Neutrophil (primary cell): Measurements from ENCODE around the gene NAALADL2.

Experiments used
- H3K27ac ChIP-seq: fragments of 200-600 bp; sonication (generic); 2 replicates; pipeline ENCODE4 v1.5.1; 2016; ENCODE audit warnings: mild to moderate bottlenecking, moderate library complexity
- H3K27me3 ChIP-seq: fragments of 200-600 bp; sonication (generic); 2 replicates; pipeline ENCODE4 v1.6.0; 2016; ENCODE audit warnings: mild to moderate bottlenecking
- H3K36me3 ChIP-seq: fragments of 200-600 bp; sonication (generic); 2 replicates; pipeline ENCODE4 v1.5.1; 2017
- H3K4me1 ChIP-seq, 2 experiments: fragments of 200-600 bp in 1 of 2; sonication (generic) in 1 of 2; 1 replicate in 1 of 2; 2 replicates in 1 of 2; pipeline versions ENCODE4 v1.5.1 to v1.6.1; 2013 to 2016; ENCODE audit warnings: low read depth in 1 of 2, low read length in 1 of 2, mild to moderate bottlenecking in 1 of 2, moderate library complexity in 1 of 2; ENCODE audit not compliant: control insufficient read depth in 1 of 2, insufficient read depth in 1 of 2
- H3K4me3 ChIP-seq, 2 experiments: fragments of 200-600 bp in 1 of 2; sonication (generic) in 1 of 2; 1 replicate in 1 of 2; 2 replicates in 1 of 2; pipeline ENCODE4 v1.5.1; 2013 to 2016; ENCODE audit warnings: low read depth in 1 of 2, low read length in 1 of 2, mild to moderate bottlenecking in 1 of 2, moderate library complexity in 1 of 2
- H3K9me3 ChIP-seq: fragments of 200-600 bp; sonication (generic); 2 replicates; pipeline ENCODE4 v1.5.1; 2016
- CTCF ChIP-seq: fragments of 200-600 bp; sonication (generic); IDR thresholded peaks from 2 replicates; pipeline ENCODE4 v1.5.1; 2016; ENCODE audit warnings: antibody characterized with exemption

Gene NAALADL2

GRCh38 chr3:174884776-174885568, 25.8 kb downstream of the NAALADL2 start:
- Histone ChIP-seq H3K27ac (no peak overlapping the region), H3K4me3 (no peak overlapping the region), H3K27me3 (no peaks in the 10 kb centered on the region), H3K36me3 (no peaks in the 10 kb centered on the region), H3K4me1 (no peaks in the 10 kb centered on the region), H3K9me3 (no peaks in the 10 kb centered on the region)
- TF ChIP-seq CTCF = no peak

DNA sequence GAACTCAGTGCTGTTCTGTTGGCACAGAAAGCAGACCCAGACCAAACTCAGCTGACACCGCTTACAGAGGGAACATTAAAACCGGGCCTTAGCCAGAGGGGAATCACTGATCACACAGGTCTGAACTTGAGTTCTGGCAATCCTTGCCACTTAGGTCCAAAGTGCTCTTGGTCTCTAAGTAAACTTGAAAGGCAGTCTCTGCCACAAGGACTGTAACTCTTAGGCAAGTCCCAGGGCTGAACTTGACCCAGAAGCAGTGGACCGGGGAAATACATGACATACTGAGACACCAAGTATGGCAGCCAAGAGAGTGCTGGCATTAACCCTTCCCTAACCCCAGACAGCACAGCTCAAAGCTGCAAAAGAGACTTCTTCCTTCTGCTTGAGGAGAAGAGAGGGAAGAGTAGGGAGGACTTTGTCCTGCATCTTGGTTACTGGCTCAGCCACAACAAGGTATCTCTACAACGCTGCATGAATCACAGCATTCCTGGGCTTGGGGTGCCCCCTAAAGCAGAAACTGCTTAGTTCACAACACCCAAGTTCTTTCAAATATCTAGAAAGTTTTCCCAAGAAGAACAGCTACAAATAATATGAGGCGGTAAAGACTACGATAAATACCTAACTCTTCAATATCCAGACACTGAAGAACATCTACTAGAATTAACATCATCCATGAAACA, 32.5 kb downstream of the NAALADL2 start:
- H3K27me3 ChIP-seq = no peaks in the 10 kb centered on the region
- no peaks in the 10 kb centered on the region for H3K4me1 ChIP-seq
- H3K4me3 ChIP-seq = no peak overlapping the region
- H3K36me3 ChIP-seq = no peaks in the 10 kb centered on the region
- H3K27ac ChIP-seq = no peak overlapping the region
- no peak for TF ChIP-seq CTCF
- no peaks in the 10 kb centered on the region for H3K9me3 ChIP-seq

- H3K27ac ChIP-seq = no peak overlapping the region
- H3K4me3 ChIP-seq = no peak overlapping the region
- H3K4me1 ChIP-seq = no peaks in the 10 kb centered on the region
- H3K9me3 ChIP-seq = no peaks in the 10 kb centered on the region
- H3K27me3 ChIP-seq = no peaks in the 10 kb centered on the region
- H3K36me3 ChIP-seq = no peaks in the 10 kb centered on the region
- TF ChIP-seq CTCF = no peak
Measured at GRCh38 chr3:174907027-174907426, 47.9 kb downstream of the NAALADL2 start.

DNA sequence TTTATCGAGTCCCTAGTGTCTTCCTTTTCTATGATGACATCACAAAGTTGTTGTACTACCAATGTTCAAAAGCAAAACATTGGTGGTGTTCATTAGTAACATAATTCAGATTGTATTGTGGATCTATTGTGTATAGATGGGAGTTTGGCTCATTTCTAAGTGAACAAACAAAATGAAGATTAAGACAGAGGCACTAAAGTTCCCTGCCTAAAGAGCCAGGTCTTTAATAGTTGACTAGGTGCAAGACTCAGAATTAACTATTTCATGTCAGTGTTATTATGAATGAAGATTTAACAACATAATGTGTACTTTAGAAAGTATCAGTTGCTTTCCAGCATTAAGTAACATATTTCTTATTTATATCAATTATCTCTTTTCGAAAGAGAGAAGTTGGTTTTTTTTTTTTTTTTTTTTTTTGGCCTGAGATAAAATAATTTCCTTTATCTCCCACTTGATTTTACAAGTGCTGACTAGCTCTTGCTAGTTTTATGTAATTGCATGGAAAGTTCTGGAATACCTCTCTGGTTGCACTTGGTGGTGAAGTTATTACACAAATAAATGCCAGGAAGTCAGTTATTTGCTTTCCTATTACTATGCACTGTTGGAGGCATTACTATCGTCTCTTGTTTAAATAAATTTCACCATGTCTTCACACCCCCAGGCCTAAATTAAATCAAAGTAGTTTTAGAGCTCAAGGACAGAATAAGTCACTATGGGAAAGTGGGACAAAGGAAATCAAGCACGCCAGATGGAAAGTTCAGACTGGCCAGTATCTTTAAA, 48.7 kb downstream of the NAALADL2 start:
- no peak for TF ChIP-seq CTCF
- H3K4me3 ChIP-seq = no peak overlapping the region
- H3K36me3 ChIP-seq = no peaks in the 10 kb centered on the region
- H3K27ac ChIP-seq = no peak overlapping the region
- no peaks in the 10 kb centered on the region for H3K4me1 ChIP-seq
- no peaks in the 10 kb centered on the region for H3K9me3 ChIP-seq
- H3K27me3 ChIP-seq = no peaks in the 10 kb centered on the region

GRCh38 chr3:174931473-174932353, 72.6 kb downstream of the NAALADL2 start:
- H3K9me3 ChIP-seq = no peaks in the 10 kb centered on the region
- no peak overlapping the region for H3K27ac ChIP-seq
- no peak overlapping the region for H3K4me3 ChIP-seq
- no peaks in the 10 kb centered on the region for H3K27me3 ChIP-seq
- no peak for TF ChIP-seq CTCF
- no peaks in the 10 kb centered on the region for H3K4me1 ChIP-seq
- H3K36me3 ChIP-seq = no peaks in the 10 kb centered on the region
